Measurements from ENCODE around the gene PRRT1. TPM values are rescaled to one million over a fixed set of nuclear protein-coding genes. Genes with fewer than 3 reads are reported as not detected.

PRRT1 gene
- total and polyA plus RNA-seq, 2 of the 4 experiments (the other 2 are of a cell fraction) = 0.99 TPM; not detected in 1

GRCh38 chr6:32108094-32108627 is 43.6 kb downstream of the PRRT1 start:
- H4K20me1 ChIP-seq (ENCODE audit: insufficient read depth, low read length) = no peaks in the 10 kb centered on the region

More at GRCh38 chr6:32108094-32108627, 43.6 kb downstream of the PRRT1 start:
- in situ Hi-C loops (cut with MboI; ENCODE audit: low sequenced_read_pairs) = no loop called here
- peak overlapping the region; percentile 23; the same call in 1 of the 2 replicates for H4K91ac ChIP-seq (ENCODE audit: insufficient read depth, low read depth, low read length)
- no peak overlapping the region for H3K4me3 ChIP-seq (ENCODE audit: insufficient read depth, low read depth, low read length)
- no peak for TF ChIP-seq MXI1 (IDR thresholded peaks at IDR 0.05; ENCODE audit: borderline replicate concordance, low read depth, low read length)
- no peak for TF ChIP-seq CHD1 (IDR thresholded peaks at IDR 0.05; ENCODE audit: low read depth, low read length)
- no peak for TF ChIP-seq BHLHE40 (IDR thresholded peaks at IDR 0.05; ENCODE audit: low read depth, low read length)
- no peak for TF ChIP-seq USF2 (IDR thresholded peaks at IDR 0.05; ENCODE audit: low read depth, low read length)
- no peak for TF ChIP-seq POLR2A (IDR thresholded peaks at IDR 0.05; ENCODE audit: low read depth, low read length)
- no peak for TF ChIP-seq CEBPB (IDR thresholded peaks at IDR 0.05; ENCODE audit: low read depth, low read length)
- TF ChIP-seq RFX5 (IDR thresholded peaks at IDR 0.05; ENCODE audit: low read depth, low read length) = no peak
- H2AFZ ChIP-seq (replicated peaks; ENCODE audit: low read length, poor library complexity) = no peak overlapping the region
- peak overlapping the region; percentile 18; the same call in 1 of the 2 replicates for H3K9ac ChIP-seq (ENCODE audit: low read depth, low read length)
- intact Hi-C loops (cut with micrococcal nuclease) = no loop called here
- no peak overlapping the region for H2BK15ac ChIP-seq (ENCODE audit: low read depth, low read length)
- CTCF ChIA-PET = interaction anchor here (1.5 kb wide), 1 partner anchor 9 kb away, joined by 6 read pairs; no protein-coding TSS in a partner anchor
- H3K9me1 ChIP-seq (ENCODE audit: insufficient read depth, low read length) = peaks cover 4% of the 10 kb centered on the region
- H3K9me3 ChIP-seq (ENCODE audit: control insufficient read depth, insufficient read depth, low read length) = no peaks in the 10 kb centered on the region
- peak overlapping the region; percentile 38; the same call in 1 of the 2 replicates for H2BK120ac ChIP-seq (ENCODE audit: low read depth, low read length)
- H4K5ac ChIP-seq (ENCODE audit: low read depth, low read length) = peak overlapping the region; percentile 75; the same call in 1 of the 2 replicates
- DNase-seq (peak; percentile 21), ATAC-seq (ENCODE audit: low read depth) (peak; percentile 84)
- no peak overlapping the region for H2BK5ac ChIP-seq (ENCODE audit: low read depth, low read length, poor library complexity, severe bottlenecking)
- H3K14ac ChIP-seq (replicated peaks; ENCODE audit: low read depth, low read length) = no peak overlapping the region
- H2AK9ac ChIP-seq (replicated peaks; ENCODE audit: low read depth, low read length, poor library complexity) = peak overlapping the region; percentile 16
- no peak overlapping the region for H2BK20ac ChIP-seq (ENCODE audit: low read depth, low read length)
- H4K8ac ChIP-seq (ENCODE audit: low read depth in 2 of 2, low read length in 2 of 2) = 0 out of 4 replicates have a peak overlapping the region, but pooled peaks of 1 of the 2 experiments have one; percentile 45
- H3K79me1 ChIP-seq (ENCODE audit: low read depth in 1 of 2, low read length in 2 of 2) = peaks cover 0 to 2% of the 10 kb centered on the region in 2 experiments; a peak in 1 of 4 replicates
- H3K36me3 ChIP-seq (ENCODE audit: control insufficient read depth, insufficient read depth, low read length) = peaks cover 3% of the 10 kb centered on the region; the same call in 1 of the 2 replicates
- BruUV-seq (replicated peaks) = no TSS peak
- H3K4ac ChIP-seq (ENCODE audit: low read depth, low read length) = no peak overlapping the region; the same call in 1 of the 2 replicates
- POLR2A ChIA-PET (ENCODE audit: unreplicated experiment) = no interaction called here
- peak overlapping the region; percentile 83 for H3K27ac ChIP-seq (ENCODE audit: insufficient read depth, low read length)
- 0% methylated on average over 2 of the region's 15 CpGs; no CpG with 5 or more reads in 1 of the 2 experiments for WGBS, 2 experiments (ENCODE audit: extremely low coverage in 2 of 2, insufficient read length in 1 of 2)
- no peak overlapping the region for H3K23ac ChIP-seq (ENCODE audit: low read depth, low read length)
- H3K4me1 ChIP-seq (ENCODE audit: control insufficient read depth, insufficient read depth, low read length) = peaks cover 26% of the 10 kb centered on the region
- dilution Hi-C loops (cut with HindIII; ENCODE audit: low sequenced_read_pairs, unreplicated experiment) = no loop called here
- no peak overlapping the region for H2AK5ac ChIP-seq (ENCODE audit: low read depth, low read length)
- peak overlapping the region; percentile 51; the same call in 1 of the 2 replicates for H3K4me2 ChIP-seq (ENCODE audit: low read depth, low read length)
- peak overlapping the region; percentile 43; the same call in 1 of the 2 replicates for H3K18ac ChIP-seq (ENCODE audit: low read depth, low read length)
- H3K27me3 ChIP-seq (ENCODE audit: control insufficient read depth, insufficient read depth, low read length) = peaks cover 29% of the 10 kb centered on the region
- no peak overlapping the region for H3K56ac ChIP-seq (ENCODE audit: extremely low read depth, insufficient read depth, low read length)

Data from IMR-90 (cell line).